IPS-18a (cell line): ENCODE data around the gene CHSY1.
"Not testable (repeated sequence)": the region's sequence is repeated elsewhere in the genome, so short reads cannot be mapped to it uniquely, and the experiment has no call there.

Source experiments
- H3K27ac ChIP-seq: one replicate; pipeline ENCODE4 v1.5.1; 2013; ENCODE audit warnings: low read length
- H3K27me3 ChIP-seq: one replicate; pipeline ENCODE4 v1.6.1; 2013; ENCODE audit warnings: mild to moderate bottlenecking, low read length; ENCODE audit not compliant: control insufficient read depth, insufficient read depth
- H3K36me3 ChIP-seq: one replicate; pipeline ENCODE4 v1.6.1; 2013; ENCODE audit warnings: low read depth, low read length; ENCODE audit not compliant: control insufficient read depth
- H3K4me1 ChIP-seq: one replicate; pipeline ENCODE4 v1.6.1; 2013; ENCODE audit warnings: low read depth, low read length; ENCODE audit not compliant: control insufficient read depth
- H3K4me3 ChIP-seq: one replicate; pipeline ENCODE4 v1.5.1; 2013; ENCODE audit warnings: low read length
- H3K9ac ChIP-seq: one replicate; pipeline ENCODE4 v1.6.1; 2013; ENCODE audit warnings: mild to moderate bottlenecking, low read length, moderate library complexity
- H3K9me3 ChIP-seq: one replicate; pipeline ENCODE4 v1.6.1; 2013; ENCODE audit warnings: low read depth, low read length; ENCODE audit not compliant: control insufficient read depth

The CHSY1 gene

GRCh38 chr15:101131489-101132389 lies 120.1 kb downstream of the CHSY1 start:
- H3K9ac ChIP-seq, result no peak overlapping the region
- no peaks in the 10 kb centered on the region for H3K9me3 ChIP-seq
- H3K36me3 ChIP-seq, result no peaks in the 10 kb centered on the region
- peaks cover 4% of the 10 kb centered on the region for H3K4me1 ChIP-seq
- no peak overlapping the region for H3K27ac ChIP-seq
- H3K27me3 ChIP-seq, result no peaks in the 10 kb centered on the region
- no peak overlapping the region for H3K4me3 ChIP-seq

GRCh38 chr15:101129851-101130380 lies 121.9 kb downstream of the CHSY1 start:
- Histone ChIP-seq H3K27me3 (no peaks in the 10 kb centered on the region), H3K36me3 (no peaks in the 10 kb centered on the region), H3K4me1 (peaks cover 7% of the 10 kb centered on the region), H3K9me3 (no peaks in the 10 kb centered on the region), H3K27ac (no peak overlapping the region), H3K4me3 (no peak overlapping the region), H3K9ac (no peak overlapping the region)

GRCh38 chr15:101128221-101129015 lies 123.4 kb downstream of the CHSY1 start:
- Histone ChIP-seq H3K27me3 (no peaks in the 10 kb centered on the region), H3K4me1 (peaks cover 7% of the 10 kb centered on the region), H3K9me3 (no peaks in the 10 kb centered on the region), H3K36me3 (no peaks in the 10 kb centered on the region), H3K27ac (no peak overlapping the region), H3K4me3 (no peak overlapping the region), H3K9ac (no peak overlapping the region)

- Histone ChIP-seq H3K27ac (no peak overlapping the region), H3K4me1 (peaks cover 7% of the 10 kb centered on the region), H3K27me3 (no peaks in the 10 kb centered on the region), H3K4me3 (no peak overlapping the region), H3K9ac (no peak overlapping the region), H3K9me3 (no peaks in the 10 kb centered on the region), H3K36me3 (no peaks in the 10 kb centered on the region)
These were observed 124.3 kb downstream of the CHSY1 start for GRCh38 chr15:101127506-101128076.

- Histone ChIP-seq H3K9me3 (no peaks in the 10 kb centered on the region), H3K27me3 (no peaks in the 10 kb centered on the region), H3K27ac (no peak overlapping the region), H3K9ac (no peak overlapping the region), H3K4me3 (no peak overlapping the region), H3K4me1 (peaks cover 8% of the 10 kb centered on the region), H3K36me3 (no peaks in the 10 kb centered on the region)
These were observed 125.0 kb downstream of the CHSY1 start for GRCh38 chr15:101126618-101127505.

GRCh38 chr15:101125881-101126428 lies 125.9 kb downstream of the CHSY1 start:
- not testable (repeated sequence) for H3K27me3 ChIP-seq, H3K27ac ChIP-seq, H3K4me3 ChIP-seq, H3K36me3 ChIP-seq, H3K9me3 ChIP-seq, H3K9ac ChIP-seq
- peaks cover 11% of the 10 kb centered on the region for H3K4me1 ChIP-seq
